Neural progenitor cell (in vitro differentiated cells): Measurements from ENCODE around the gene JADE3.

ENCODE experiments used
- CTCF ChIP-seq: fragments of 200-600 bp; sonication (generic); IDR thresholded peaks from 2 replicates; pipeline ENCODE4 v1.5.1; 2017; ENCODE audit warnings: antibody characterized with exemption, mild to moderate bottlenecking
- EZH2 ChIP-seq: fragments of 200-600 bp; sonication (generic); IDR thresholded peaks from 2 replicates; pipeline ENCODE4 v1.6.1; 2017; ENCODE audit warnings: antibody characterized with exemption, mild to moderate bottlenecking, moderate library complexity
- EZH2phosphoT487 ChIP-seq: fragments of 200-600 bp; sonication (generic); IDR thresholded peaks from 2 replicates; pipeline ENCODE4 v1.6.1; 2017; ENCODE audit warnings: antibody characterized with exemption

DNA sequence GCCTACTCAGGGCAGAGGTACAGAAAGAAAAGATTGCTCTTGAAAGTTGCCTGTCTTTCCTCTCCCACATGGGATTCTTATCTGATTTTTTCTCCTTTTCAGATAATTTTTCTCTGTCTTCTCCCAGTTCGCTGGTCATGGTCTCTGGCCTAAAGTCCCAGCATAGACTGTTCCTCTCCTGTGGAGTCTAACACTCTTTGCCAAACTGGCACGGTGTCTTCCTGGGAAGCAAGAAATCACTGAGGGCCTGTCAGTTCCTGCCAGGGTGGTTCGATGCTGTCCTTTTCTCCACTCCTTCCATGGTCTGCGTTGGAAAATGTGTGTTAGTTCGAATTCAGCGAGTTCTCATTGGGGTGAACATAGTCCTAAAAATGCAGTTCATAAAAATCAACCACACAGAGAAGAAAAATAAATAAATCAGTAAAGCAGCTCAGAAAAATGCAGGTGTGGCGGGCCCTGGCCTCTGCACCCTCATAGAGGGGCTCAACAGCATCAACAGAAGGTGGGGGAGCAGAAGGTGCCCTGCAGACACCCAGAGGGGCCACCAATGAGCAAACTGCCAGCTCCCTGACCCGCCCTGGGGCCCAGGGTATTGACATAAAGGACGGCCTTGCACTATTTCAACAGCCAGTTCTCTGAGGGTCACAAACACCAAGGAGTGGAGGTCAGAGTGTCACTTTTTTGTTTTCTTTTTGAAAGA lies 168.1 kb downstream of the JADE3 start:
- no peak for TF ChIP-seq CTCF
- no peak for TF ChIP-seq EZH2phosphoT487
- no peak for TF ChIP-seq EZH2
